Gastrocnemius medialis (tissue), 4 donors: ENCODE data around the gene PYGL.

Experiments used
- POLR2A ChIP-seq, 2 donors: fragments of 450-650 bp; IDR thresholded peaks; one replicate each; pipeline ENCODE4 v1.6.1; 2017; ENCODE audit warnings: antibody characterized with exemption in 2 of 2, mild to moderate bottlenecking in 2 of 2, moderate library complexity in 2 of 2
- TF ChIP-seq, protein P1 (sequence below), 5 experiments: fragments of 450-650 bp in 3 of 5; fragments of 200-600 bp in 2 of 5; sonication (generic) in 2 of 5; IDR thresholded peaks in 4 of 5; conservative IDR thresholded peaks in 1 of 5; 1 replicate in 4 of 5; 2 replicates in 1 of 5; pipeline ENCODE4 v1.5.1; 2016 to 2019; ENCODE audit warnings: antibody characterized with exemption in 5 of 5, mild to moderate bottlenecking in 3 of 5, moderate library complexity in 3 of 5

DNA sequence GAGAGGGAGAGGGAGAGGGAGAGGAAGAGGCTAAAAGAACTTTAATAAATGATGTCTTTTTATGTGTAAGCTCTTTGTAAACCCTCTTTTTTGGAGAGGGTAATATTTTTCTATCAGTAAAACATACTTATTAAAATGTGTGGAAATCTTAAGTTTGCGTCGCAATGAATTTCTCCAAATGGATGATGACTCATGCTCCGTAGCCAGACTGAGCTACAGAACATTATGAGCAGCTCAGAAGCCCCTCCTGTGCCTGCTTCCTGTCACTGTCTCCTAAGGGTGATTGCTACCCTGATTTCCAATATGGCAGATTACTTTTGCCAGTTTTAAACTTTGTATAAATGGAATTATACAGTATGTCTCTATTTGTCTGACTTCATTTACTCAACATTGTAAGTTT lies 13.0 kb upstream of the PYGL start:
- TF ChIP-seq, protein P1, sequence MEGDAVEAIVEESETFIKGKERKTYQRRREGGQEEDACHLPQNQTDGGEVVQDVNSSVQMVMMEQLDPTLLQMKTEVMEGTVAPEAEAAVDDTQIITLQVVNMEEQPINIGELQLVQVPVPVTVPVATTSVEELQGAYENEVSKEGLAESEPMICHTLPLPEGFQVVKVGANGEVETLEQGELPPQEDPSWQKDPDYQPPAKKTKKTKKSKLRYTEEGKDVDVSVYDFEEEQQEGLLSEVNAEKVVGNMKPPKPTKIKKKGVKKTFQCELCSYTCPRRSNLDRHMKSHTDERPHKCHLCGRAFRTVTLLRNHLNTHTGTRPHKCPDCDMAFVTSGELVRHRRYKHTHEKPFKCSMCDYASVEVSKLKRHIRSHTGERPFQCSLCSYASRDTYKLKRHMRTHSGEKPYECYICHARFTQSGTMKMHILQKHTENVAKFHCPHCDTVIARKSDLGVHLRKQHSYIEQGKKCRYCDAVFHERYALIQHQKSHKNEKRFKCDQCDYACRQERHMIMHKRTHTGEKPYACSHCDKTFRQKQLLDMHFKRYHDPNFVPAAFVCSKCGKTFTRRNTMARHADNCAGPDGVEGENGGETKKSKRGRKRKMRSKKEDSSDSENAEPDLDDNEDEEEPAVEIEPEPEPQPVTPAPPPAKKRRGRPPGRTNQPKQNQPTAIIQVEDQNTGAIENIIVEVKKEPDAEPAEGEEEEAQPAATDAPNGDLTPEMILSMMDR (IDR thresholded peaks at IDR 0.05 in 4 of 5, conservative IDR thresholded peaks at IDR 0.05 in 1 of 5): no peak
- TF ChIP-seq POLR2A (IDR thresholded peaks at IDR 0.05): no peak
